H9 (cell line): Measurements from ENCODE around the gene MYOM1. TPM values are rescaled to one million over a fixed set of nuclear protein-coding genes. Genes with fewer than 3 reads are reported as not detected.

Experiments used
- DNase-seq: peaks from one replicate; pipeline ENCODE4 v3.0.0-alpha.2; 2017
- H2AFZ ChIP-seq: one replicate; pipeline ENCODE4 v1.6.1; 2013; ENCODE audit warnings: mild to moderate bottlenecking, low read length, control low read depth, moderate library complexity
- H2AK5ac ChIP-seq: 2 replicates; pipeline ENCODE4 v1.6.1; 2013; ENCODE audit warnings: low read length, control low read depth, mixed read lengths; ENCODE audit not compliant: insufficient read length
- H2BK120ac ChIP-seq: one replicate; pipeline ENCODE4 v1.6.1; 2013; ENCODE audit warnings: low read depth, mild to moderate bottlenecking, low read length, control low read depth, inconsistent platforms; ENCODE audit not compliant: poor library complexity, severe bottlenecking
- H2BK12ac ChIP-seq: 2 replicates; pipeline ENCODE4 v1.6.1; 2013; ENCODE audit warnings: low read length, control low read depth, mixed read lengths, low read depth; ENCODE audit not compliant: insufficient read length
- H2BK15ac ChIP-seq: 2 replicates; pipeline ENCODE4 v1.6.1; 2013; ENCODE audit warnings: low read depth, low read length, control low read depth
- H2BK20ac ChIP-seq: one replicate; pipeline ENCODE4 v1.6.1; 2013; ENCODE audit warnings: low read depth, mild to moderate bottlenecking, low read length, control low read depth, inconsistent platforms; ENCODE audit not compliant: poor library complexity, severe bottlenecking
- H2BK5ac ChIP-seq: 2 replicates; pipeline ENCODE4 v1.6.1; 2013; ENCODE audit warnings: low read length, control low read depth, mixed read lengths; ENCODE audit not compliant: insufficient read length
- H3K14ac ChIP-seq: 2 replicates; pipeline ENCODE4 v1.6.1; 2013; ENCODE audit warnings: low read length, control low read depth; ENCODE audit not compliant: insufficient read depth
- H3K18ac ChIP-seq: 2 replicates; pipeline ENCODE4 v1.6.1; 2013; ENCODE audit warnings: low read depth, mild to moderate bottlenecking, mixed read lengths, low read length, control low read depth; ENCODE audit not compliant: insufficient read length
- H3K23ac ChIP-seq: 2 replicates; pipeline ENCODE4 v1.6.1; 2013; ENCODE audit warnings: low read length, control low read depth, mixed read lengths, low read depth; ENCODE audit not compliant: insufficient read length
- H3K23me2 ChIP-seq: 2 replicates; pipeline ENCODE4 v1.6.1; 2013; ENCODE audit warnings: low read depth, mild to moderate bottlenecking, mixed read lengths, low read length, control low read depth; ENCODE audit not compliant: insufficient read length, poor library complexity, severe bottlenecking
- H3K27ac ChIP-seq: 2 replicates; pipeline ENCODE4 v1.5.1; 2013; ENCODE audit warnings: low read length, control low read depth, mixed read lengths, low read depth; ENCODE audit not compliant: insufficient read length
- H3K27me3 ChIP-seq: 2 replicates; pipeline ENCODE4 v1.6.1; 2013; ENCODE audit warnings: low read length, control low read depth, inconsistent platforms; ENCODE audit not compliant: insufficient read depth
- H3K4ac ChIP-seq: 2 replicates; pipeline ENCODE4 v1.6.1; 2013; ENCODE audit warnings: low read depth, mild to moderate bottlenecking, control low read depth, inconsistent platforms, low read length, moderate library complexity
- H3K4me1 ChIP-seq: 2 replicates; pipeline ENCODE4 v1.6.1; 2013; ENCODE audit warnings: low read length, control low read depth, inconsistent platforms; ENCODE audit not compliant: insufficient read depth
- H3K4me2 ChIP-seq: 2 replicates; pipeline ENCODE4 v1.6.1; 2013; ENCODE audit warnings: low read length, control low read depth, mixed read lengths; ENCODE audit not compliant: insufficient read length, insufficient read depth
- H3K56ac ChIP-seq: 2 replicates; pipeline ENCODE4 v1.6.1; 2013; ENCODE audit warnings: low read depth, mild to moderate bottlenecking, mixed read lengths, low read length, control low read depth; ENCODE audit not compliant: insufficient read length
- H3K79me1 ChIP-seq: 2 replicates; pipeline ENCODE4 v1.6.1; 2013; ENCODE audit warnings: low read depth, mild to moderate bottlenecking, moderate library complexity, low read length, control low read depth, inconsistent platforms; ENCODE audit not compliant: insufficient read depth, poor library complexity, severe bottlenecking
- H3K79me2 ChIP-seq: 2 replicates; pipeline ENCODE4 v1.6.1; 2013; ENCODE audit warnings: low read length, control low read depth, inconsistent platforms; ENCODE audit not compliant: insufficient read depth
- H3K9ac ChIP-seq: 2 replicates; pipeline ENCODE4 v1.6.1; 2013; ENCODE audit warnings: low read length, control low read depth, mixed read lengths; ENCODE audit not compliant: insufficient read length; ENCODE audit errors: extremely low read depth
- H3K9me3 ChIP-seq: one replicate; pipeline ENCODE4 v1.6.1; 2013; ENCODE audit warnings: low read depth, low read length, inconsistent platforms; ENCODE audit not compliant: control insufficient read depth
- H3T11ph ChIP-seq: one replicate; pipeline ENCODE4 v1.6.1; 2013; ENCODE audit warnings: mild to moderate bottlenecking, low read length, control low read depth, inconsistent platforms
- H4K20me1 ChIP-seq: one replicate; pipeline ENCODE4 v1.6.1; 2013; ENCODE audit not compliant: control insufficient read depth, insufficient read length, insufficient read depth
- H4K5ac ChIP-seq: 2 replicates; pipeline ENCODE4 v1.6.1; 2013; ENCODE audit warnings: low read depth, mild to moderate bottlenecking, mixed read lengths, low read length, control low read depth; ENCODE audit not compliant: insufficient read length
- H4K8ac ChIP-seq: replicated peaks from 2 replicates; pipeline ENCODE4 v1.6.1; 2013; ENCODE audit warnings: low read length, control low read depth, mixed read lengths, low read depth; ENCODE audit not compliant: insufficient read length
- H4K91ac ChIP-seq: 2 replicates; pipeline ENCODE4 v1.6.1; 2013; ENCODE audit warnings: low read depth, mild to moderate bottlenecking, moderate library complexity, mixed read lengths, low read length, control low read depth; ENCODE audit not compliant: insufficient read length
- H3K27ac Mint-ChIP-seq, 3 experiments: 2 replicates in 2 of 3; 3 replicates in 1 of 3; pipeline ENCODE4 v1.8.0; 2020 to 2021; ENCODE audit warnings: mixed read lengths in 3 of 3, mild to moderate bottlenecking in 1 of 3, moderate library complexity in 1 of 3
- H3K27me3 Mint-ChIP-seq: 2 replicates; pipeline ENCODE4 v1.8.0; 2021; ENCODE audit warnings: low read depth, mild to moderate bottlenecking, moderate library complexity, mixed read lengths
- H3K36me3 Mint-ChIP-seq, 3 experiments: 2 replicates in 2 of 3; 3 replicates in 1 of 3; pipeline ENCODE4 v1.8.0; 2020 to 2021; ENCODE audit warnings: low read depth in 3 of 3, mixed read lengths in 3 of 3; ENCODE audit not compliant: insufficient read depth in 1 of 3
- H3K4me1 Mint-ChIP-seq, 2 experiments: 2 replicates each; pipeline ENCODE4 v1.8.0; 2020; ENCODE audit warnings: mixed read lengths in 2 of 2
- H3K4me3 Mint-ChIP-seq, 2 experiments: 2 replicates in 1 of 2; 3 replicates in 1 of 2; pipeline ENCODE4 v1.8.0; 2020 to 2021; ENCODE audit warnings: mild to moderate bottlenecking in 2 of 2, mixed read lengths in 2 of 2, moderate library complexity in 1 of 2
- H3K9me3 Mint-ChIP-seq, 2 experiments: 2 replicates in 1 of 2; 3 replicates in 1 of 2; pipeline ENCODE4 v1.8.0; 2020; ENCODE audit warnings: mild to moderate bottlenecking in 2 of 2, mixed read lengths in 2 of 2, moderate library complexity in 1 of 2
- WGBS: extraction: QIAGEN DNeasy Blood & Tissue Kit; methylation state at CpG from one replicate; pipeline ENCODE4 v1.1.7; 2013; ENCODE audit warnings: missing lambda C conversion rate, low lambda C conversion rate, mixed read lengths; ENCODE audit not compliant: insufficient read length; ENCODE audit errors: extremely low coverage; 5-methylcytosine and 5-hydroxymethylcytosine counted together
- total RNA-seq: library from RNA; stranded (reverse); gene quantifications from 2 replicates; pipeline ENCODE4 v1.2.1, GENCODE V29; 2021
- TF ChIP-seq, protein P1 (sequence below): fragments of 200-600 bp; sonication (generic); conservative IDR thresholded peaks from 3 replicates; pipeline ENCODE4 v1.8.0; 2021; ENCODE audit warnings: antibody characterized with exemption, mild to moderate bottlenecking

MYOM1 gene
- total RNA-seq, 1 experiment from 2014 or later = 0.17 TPM

DNA sequence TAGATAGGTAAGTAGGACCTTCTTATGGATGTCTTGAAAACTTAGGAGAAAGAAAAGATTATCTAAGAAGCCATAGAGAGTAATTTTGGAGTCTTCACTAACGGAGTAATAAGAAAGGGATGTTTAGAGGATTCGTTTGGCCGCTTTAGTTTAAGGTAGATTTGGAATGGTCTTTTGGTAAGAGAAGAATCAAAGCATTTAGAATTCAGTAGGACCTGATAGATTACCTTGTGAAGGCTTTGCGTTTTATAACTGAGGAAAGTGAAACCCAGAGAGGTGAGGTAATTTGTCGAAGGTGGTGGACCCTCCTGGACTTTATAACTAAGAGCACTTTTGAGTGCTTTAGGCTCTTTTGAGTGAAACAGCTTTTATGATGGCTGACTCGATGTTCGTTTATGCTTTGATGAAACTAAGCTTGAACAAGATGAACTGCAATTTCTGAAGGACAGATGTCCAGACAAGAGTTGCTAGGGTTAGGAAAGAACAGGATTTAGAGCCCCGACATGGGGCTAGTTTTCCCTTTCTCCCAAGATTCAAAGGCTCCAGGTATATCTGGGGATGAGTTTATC is 43.4 kb upstream of the MYOM1 start:
- Histone ChIP-seq H3K4ac (no peak overlapping the region), H3K27ac (no peak overlapping the region), H2BK12ac (no peak overlapping the region), H2AFZ (no peak overlapping the region), H3K23ac (no peak overlapping the region), H3K79me2 (peaks cover 46% of the 10 kb centered on the region), H3K4me2 (peak overlapping the region; percentile 51), H2BK15ac (no peak overlapping the region), H3K4me1 (peaks cover 6% of the 10 kb centered on the region; the same call in 1 of the 2 replicates), H3K9me3 (no peaks in the 10 kb centered on the region), H3K56ac (no peak overlapping the region), H3T11ph (no peak overlapping the region), H4K8ac (no peak overlapping the region), H3K79me1 (no peaks in the 10 kb centered on the region), H4K5ac (no peak overlapping the region), H2BK20ac (no peak overlapping the region), H3K23me2 (peaks cover 4% of the 10 kb centered on the region), H4K91ac (no peak overlapping the region), H2BK5ac (no peak overlapping the region), H3K9ac (peak overlapping the region; percentile 79), H3K14ac (no peak overlapping the region), H4K20me1 (no peaks in the 10 kb centered on the region), H3K27me3 (no peaks in the 10 kb centered on the region), H2AK5ac (no peak overlapping the region), H3K18ac (no peak overlapping the region), H2BK120ac (no peak overlapping the region)
- Mint-ChIP-seq H3K27ac (peak overlapping the region; percentile 11 to 69 (median 18); a peak in 4 of 7 replicates), H3K9me3 (no peaks in the 10 kb centered on the region; a peak in 2 of 5 replicates), H3K4me3 (peak overlapping the region; percentile 80 to 90), H3K36me3 (no peaks in the 10 kb centered on the region; a peak in 1 of 7 replicates), H3K27me3 (no peaks in the 10 kb centered on the region), H3K4me1 (peaks cover 44 to 47% of the 10 kb centered on the region in 2 experiments)
- WGBS = no CpG with 5 or more reads among the region's 8 CpGs
- DNase-seq = no peak
- TF ChIP-seq, protein P1, sequence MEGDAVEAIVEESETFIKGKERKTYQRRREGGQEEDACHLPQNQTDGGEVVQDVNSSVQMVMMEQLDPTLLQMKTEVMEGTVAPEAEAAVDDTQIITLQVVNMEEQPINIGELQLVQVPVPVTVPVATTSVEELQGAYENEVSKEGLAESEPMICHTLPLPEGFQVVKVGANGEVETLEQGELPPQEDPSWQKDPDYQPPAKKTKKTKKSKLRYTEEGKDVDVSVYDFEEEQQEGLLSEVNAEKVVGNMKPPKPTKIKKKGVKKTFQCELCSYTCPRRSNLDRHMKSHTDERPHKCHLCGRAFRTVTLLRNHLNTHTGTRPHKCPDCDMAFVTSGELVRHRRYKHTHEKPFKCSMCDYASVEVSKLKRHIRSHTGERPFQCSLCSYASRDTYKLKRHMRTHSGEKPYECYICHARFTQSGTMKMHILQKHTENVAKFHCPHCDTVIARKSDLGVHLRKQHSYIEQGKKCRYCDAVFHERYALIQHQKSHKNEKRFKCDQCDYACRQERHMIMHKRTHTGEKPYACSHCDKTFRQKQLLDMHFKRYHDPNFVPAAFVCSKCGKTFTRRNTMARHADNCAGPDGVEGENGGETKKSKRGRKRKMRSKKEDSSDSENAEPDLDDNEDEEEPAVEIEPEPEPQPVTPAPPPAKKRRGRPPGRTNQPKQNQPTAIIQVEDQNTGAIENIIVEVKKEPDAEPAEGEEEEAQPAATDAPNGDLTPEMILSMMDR = no peak
